Occipital lobe (tissue), 2 donors: Measurements from ENCODE around the gene LRBA. TPM values are rescaled to one million over a fixed set of nuclear protein-coding genes. Genes with fewer than 3 reads are reported as not detected.
"Not testable (repeated sequence)": the region's sequence is repeated elsewhere in the genome, so short reads cannot be mapped to it uniquely, and the experiment has no call there.

Source experiments
- DNase-seq: peaks from one replicate; lab custom pipeline; 2025; lab: John Stamatoyannopoulos, UW
- total RNA-seq: library from RNA; depleted of rRNA; stranded (reverse); fragments of >200 nt; gene quantifications from one replicate; pipeline ENCODE4 v1.2.3, GENCODE V29; 2014

LRBA gene, protein sequence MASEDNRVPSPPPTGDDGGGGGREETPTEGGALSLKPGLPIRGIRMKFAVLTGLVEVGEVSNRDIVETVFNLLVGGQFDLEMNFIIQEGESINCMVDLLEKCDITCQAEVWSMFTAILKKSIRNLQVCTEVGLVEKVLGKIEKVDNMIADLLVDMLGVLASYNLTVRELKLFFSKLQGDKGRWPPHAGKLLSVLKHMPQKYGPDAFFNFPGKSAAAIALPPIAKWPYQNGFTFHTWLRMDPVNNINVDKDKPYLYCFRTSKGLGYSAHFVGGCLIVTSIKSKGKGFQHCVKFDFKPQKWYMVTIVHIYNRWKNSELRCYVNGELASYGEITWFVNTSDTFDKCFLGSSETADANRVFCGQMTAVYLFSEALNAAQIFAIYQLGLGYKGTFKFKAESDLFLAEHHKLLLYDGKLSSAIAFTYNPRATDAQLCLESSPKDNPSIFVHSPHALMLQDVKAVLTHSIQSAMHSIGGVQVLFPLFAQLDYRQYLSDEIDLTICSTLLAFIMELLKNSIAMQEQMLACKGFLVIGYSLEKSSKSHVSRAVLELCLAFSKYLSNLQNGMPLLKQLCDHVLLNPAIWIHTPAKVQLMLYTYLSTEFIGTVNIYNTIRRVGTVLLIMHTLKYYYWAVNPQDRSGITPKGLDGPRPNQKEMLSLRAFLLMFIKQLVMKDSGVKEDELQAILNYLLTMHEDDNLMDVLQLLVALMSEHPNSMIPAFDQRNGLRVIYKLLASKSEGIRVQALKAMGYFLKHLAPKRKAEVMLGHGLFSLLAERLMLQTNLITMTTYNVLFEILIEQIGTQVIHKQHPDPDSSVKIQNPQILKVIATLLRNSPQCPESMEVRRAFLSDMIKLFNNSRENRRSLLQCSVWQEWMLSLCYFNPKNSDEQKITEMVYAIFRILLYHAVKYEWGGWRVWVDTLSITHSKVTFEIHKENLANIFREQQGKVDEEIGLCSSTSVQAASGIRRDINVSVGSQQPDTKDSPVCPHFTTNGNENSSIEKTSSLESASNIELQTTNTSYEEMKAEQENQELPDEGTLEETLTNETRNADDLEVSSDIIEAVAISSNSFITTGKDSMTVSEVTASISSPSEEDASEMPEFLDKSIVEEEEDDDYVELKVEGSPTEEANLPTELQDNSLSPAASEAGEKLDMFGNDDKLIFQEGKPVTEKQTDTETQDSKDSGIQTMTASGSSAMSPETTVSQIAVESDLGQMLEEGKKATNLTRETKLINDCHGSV (N-terminal part only)
- total RNA-seq, result 25.3 TPM

- DNase-seq, result peak; percentile 66
Observed at GRCh38 chr4:151014521-151015458, at the start of gene LRBA. Gene LRBA (minus strand): TSS chr4:151015284. CDS start chr4:151014642, 642 bp downstream.

DNA sequence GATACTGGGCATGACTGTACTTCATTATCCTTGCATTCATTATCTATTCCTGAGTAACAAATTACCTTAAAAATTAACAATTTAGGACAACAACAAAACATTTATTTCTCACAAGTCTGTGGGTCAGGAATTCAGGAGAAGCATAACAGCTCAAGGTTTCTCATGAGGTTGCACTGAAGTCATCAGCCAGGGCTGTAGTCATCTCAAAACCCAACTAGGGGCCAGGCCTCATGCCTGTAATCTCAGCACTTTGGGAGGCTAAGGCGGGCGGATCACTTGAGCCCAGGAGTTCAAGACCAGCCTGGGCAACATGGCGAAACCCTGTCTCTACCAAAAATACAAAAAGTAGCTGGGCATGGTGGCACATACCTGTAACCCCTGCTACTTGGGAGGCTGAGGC is 48.1 kb upstream of the LRBA start:
- DNase-seq, result not testable (repeated sequence)

- no peak for DNase-seq
Observed at GRCh38 chr4:151055539-151055938, 40.5 kb upstream of the LRBA start.

- DNase-seq, result no peak
Observed at GRCh38 chr4:151052785-151053184, 37.7 kb upstream of the LRBA start.

DNA sequence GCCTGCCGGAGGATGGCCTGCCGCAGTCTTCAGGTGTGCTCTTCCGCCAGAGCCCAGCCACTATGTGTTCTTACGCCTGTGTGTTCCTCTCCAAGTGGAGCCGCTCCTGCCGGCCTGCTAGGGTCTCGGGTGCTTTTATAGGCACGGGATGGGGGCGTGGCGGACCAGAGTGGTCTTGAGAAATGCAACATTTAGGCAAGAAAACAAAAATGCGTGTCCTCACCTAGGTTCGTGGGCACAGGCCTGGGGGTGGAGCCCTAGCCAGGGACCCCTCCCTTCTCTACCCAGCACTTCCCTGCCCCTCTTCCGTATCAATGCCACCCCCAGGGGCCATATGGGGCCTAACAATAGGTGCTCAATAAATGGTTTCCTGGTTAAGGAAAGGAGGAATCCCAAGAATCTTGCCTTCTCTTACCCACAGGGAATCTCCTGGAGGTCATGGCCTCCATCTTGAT is 34.4 kb upstream of the LRBA start:
- no peak for DNase-seq

GRCh38 chr4:151048913-151049312 is 33.8 kb upstream of the LRBA start:
- DNase-seq, result no peak

DNA sequence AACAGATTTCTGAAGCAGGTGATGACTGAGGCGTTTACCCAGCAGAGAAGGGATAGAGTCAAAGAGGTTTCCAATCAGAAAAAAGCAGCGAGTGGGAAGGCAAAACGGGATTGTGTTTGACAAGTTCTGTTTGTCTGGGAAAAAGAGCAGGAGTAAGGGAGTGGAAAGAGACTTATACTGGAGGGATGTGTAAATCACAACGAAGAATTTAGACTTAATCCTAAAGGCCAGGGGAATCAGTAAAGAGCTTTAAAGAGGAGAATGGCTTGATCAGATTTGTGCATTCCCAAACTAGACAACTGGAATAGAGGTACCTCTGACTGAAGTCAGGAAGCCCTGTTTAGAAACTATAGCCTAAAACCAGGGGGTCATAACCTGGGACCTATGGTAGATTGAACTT is 31.5 kb upstream of the LRBA start:
- no peak for DNase-seq

DNA sequence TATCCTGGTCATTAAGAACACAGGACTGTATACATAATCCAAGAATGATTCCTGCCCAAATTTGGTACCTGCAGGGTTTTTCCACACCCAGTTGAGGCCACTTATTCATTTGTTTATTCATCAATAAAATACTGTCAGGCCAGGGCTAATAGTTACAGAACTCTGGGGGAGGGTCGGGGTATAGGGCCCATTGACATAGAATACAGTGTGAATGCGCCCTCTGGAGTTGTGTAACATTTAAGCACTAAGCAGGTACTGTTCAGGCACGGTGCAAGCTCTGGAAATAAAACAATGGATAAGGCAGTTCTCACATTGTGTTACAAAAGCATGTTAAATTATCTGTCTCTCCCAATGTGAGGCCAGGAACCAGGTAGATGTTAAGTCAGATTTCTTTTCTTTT is 30.8 kb upstream of the LRBA start:
- no peak for DNase-seq

DNA sequence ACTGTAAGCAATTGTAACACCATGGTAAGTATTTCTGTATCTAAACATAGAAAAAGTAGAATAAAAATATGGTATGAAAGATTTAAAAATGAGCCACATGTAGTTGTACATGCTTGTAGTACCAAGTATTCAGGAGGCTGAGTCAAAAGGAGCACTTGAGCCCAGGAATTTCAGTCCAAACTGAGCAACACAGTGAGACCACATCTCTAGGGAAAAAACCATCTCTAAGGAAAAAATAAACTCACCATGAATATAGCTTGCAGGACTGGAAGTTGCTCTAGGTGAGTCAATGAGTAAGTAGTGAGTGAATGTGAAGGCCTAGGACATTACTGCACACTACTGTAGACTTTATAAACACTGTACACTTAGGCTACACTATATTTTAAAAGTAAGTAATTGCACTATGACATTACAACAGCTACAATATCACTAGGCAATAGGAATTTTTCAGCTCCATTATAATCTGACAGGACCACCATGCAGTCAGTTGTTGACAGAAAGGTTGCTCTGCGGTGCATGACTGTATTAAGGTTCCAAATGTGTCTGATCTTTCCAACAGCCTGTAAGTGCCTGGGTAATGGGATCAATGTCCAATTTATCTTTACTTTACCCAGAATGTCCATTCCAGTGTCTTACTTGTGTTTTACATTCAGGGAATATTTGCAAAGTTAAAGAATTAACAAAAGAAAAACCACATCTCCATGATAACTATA is 28.9 kb upstream of the LRBA start:
- no peak for DNase-seq

DNA sequence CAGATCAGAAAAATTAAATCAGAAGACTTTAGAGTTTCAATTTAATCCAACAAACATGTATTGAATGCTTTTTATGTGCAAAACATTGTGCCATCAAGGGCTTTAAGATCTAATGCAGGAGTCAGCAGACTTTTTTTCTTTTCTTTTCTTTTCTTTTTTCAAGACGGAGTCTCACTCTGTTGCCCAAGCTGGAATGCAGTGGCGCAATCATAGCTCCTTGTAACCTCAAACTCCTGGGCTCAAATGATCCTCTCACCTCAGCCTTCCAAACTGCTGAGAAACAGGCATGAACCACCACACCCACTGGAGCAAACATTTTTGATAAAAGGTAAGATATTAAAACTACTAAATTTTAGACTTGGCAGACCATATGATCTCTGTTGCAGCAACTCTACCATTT is 24.6 kb upstream of the LRBA start:
- DNase-seq, result no peak

- no peak for DNase-seq
Observed at GRCh38 chr4:151038452-151039157, 23.5 kb upstream of the LRBA start.

GRCh38 chr4:151035911-151036310 is 20.8 kb upstream of the LRBA start:
- no peak for DNase-seq

DNA sequence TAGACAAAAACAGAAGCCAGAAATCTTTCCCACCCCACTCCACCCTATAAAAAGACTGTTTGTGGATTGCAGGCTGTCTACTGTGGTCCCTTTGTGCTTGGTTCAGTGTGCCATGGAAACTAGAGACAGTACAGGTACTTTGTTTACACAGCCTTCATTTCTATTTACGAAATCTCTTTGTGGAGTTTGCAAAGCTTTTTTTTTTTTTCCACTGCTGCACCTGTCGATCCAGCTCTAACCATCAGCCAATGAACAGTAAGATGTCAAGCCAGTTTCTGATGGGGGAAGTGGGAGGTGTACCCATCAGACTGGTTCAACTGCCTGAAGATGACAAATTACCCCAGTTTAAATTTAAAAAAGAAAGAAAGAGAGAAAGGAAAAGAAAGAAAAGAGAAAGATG is 20.2 kb upstream of the LRBA start:
- no peak for DNase-seq

GRCh38 chr4:151034829-151035228 is 19.7 kb upstream of the LRBA start:
- DNase-seq, result no peak

DNA sequence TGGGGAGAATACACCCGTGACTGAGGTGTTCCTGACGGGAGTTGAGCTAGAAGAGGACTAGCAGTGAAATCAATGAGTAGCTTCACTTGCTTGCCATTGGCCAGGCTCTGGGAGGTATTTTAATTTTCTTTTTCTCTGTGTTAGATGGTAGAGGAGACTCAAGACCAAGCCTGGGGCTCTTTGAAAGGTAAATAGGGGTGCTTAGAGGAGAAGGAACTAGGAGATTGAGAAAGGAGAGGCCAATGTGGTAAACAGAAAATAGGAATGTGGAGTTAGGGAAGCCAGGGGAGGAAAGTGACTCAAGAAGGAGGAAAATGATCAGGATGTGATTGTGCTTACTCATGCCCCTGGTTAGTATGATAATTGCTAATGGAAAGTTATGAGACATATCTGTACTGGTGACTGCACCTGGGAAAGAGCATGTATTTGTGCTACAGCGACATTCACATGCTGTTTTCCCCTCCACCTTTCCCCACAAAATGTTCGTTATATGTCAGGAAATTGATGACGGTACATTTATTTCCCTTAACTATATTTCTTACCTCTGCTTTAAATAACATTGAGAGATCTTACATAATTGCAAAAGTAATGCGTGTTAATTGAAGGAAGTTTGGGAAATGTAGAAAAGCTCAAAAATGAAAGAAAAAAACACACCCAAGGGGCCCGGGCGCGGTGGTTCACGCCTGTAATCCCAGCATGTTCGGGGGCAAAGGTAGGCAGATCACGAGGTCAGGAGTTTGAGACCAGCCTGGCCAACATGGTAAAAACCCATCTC is 16.9 kb upstream of the LRBA start:
- no peak for DNase-seq

DNA sequence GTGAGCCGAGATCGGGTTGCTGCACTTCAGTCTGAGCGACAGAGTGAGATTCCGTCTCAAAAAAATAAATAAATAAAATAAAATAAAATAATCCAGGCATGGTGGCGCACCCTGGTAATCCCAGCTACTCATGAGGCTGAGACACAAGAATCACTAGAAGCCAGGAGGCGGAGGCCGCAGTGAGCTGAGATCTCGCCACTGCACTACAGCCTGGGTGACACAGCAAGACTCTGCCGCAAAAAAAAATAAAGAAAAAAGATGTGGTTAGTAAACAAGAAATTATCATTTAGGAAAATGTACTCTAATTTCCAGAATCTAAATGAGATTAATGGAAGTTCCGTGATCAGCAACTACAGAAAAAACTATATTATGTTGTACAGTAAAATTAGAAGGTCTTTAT is 14.5 kb upstream of the LRBA start:
- DNase-seq, result no peak

GRCh38 chr4:151029006-151029405 is 13.9 kb upstream of the LRBA start:
- not testable (repeated sequence) for DNase-seq

GRCh38 chr4:151025759-151026158 is 10.7 kb upstream of the LRBA start:
- DNase-seq, result no peak

- no peak for DNase-seq
Observed at GRCh38 chr4:151022586-151022985, 7.5 kb upstream of the LRBA start.
